IMR-90 (cell line): ENCODE measurements around the gene RBKS. TPM values are rescaled to one million over a fixed set of nuclear protein-coding genes. Genes with fewer than 3 reads are reported as not detected.

Experiments used
- ATAC-seq: fragments of 200-7000 bp; cut with Tn5 transposase; 2 replicates; pipeline ENCODE4 v1.9.1; 2020; ENCODE audit warnings: low read depth, mild to moderate bottlenecking, moderate library complexity
- BruUV-seq: library from RNA; stranded (reverse); fragments of 400-500 nt; replicated peaks from 2 replicates; lab custom pipeline; 2021; lab: Mats Ljungman, UMichigan
- CTCF ChIA-PET: fragments of 300-600 bp; formaldehyde crosslinking; extraction: SDS; loops from one replicate; lab custom pipeline; 2021; ENCODE audit warnings: antibody characterized with exemption; lab: Yijun Ruan, JAX
- POLR2A ChIA-PET: fragments of 300-600 bp; sonication (Branson Sonifier 250); formaldehyde crosslinking; loops from one replicate; lab custom pipeline; 2022; ENCODE audit warnings: antibody characterized with exemption; ENCODE audit not compliant: unreplicated experiment; lab: Charles Lee
- DNase-seq: peaks from one replicate; pipeline ENCODE4 v3.0.0; 2013
- H2AFZ ChIP-seq: replicated peaks from 2 replicates; pipeline ENCODE3; 2013; ENCODE audit warnings: low read length, mild to moderate bottlenecking; ENCODE audit not compliant: poor library complexity
- H2AK5ac ChIP-seq: 2 replicates; pipeline ENCODE4 v1.6.1; 2013; ENCODE audit warnings: low read depth, low read length, inconsistent platforms
- H2AK9ac ChIP-seq: replicated peaks from 2 replicates; pipeline ENCODE3; 2013; ENCODE audit warnings: mild to moderate bottlenecking, low read depth, low read length, moderate library complexity; ENCODE audit not compliant: poor library complexity
- H2BK120ac ChIP-seq: 2 replicates; pipeline ENCODE4 v1.6.1; 2013; ENCODE audit warnings: low read depth, low read length, inconsistent platforms
- H2BK15ac ChIP-seq: 3 replicates; pipeline ENCODE4 v1.6.1; 2013; ENCODE audit warnings: low read depth, low read length, inconsistent platforms
- H2BK20ac ChIP-seq: 2 replicates; pipeline ENCODE4 v1.6.1; 2013; ENCODE audit warnings: low read depth, mild to moderate bottlenecking, inconsistent platforms, low read length, moderate library complexity
- H2BK5ac ChIP-seq: 2 replicates; pipeline ENCODE4 v1.6.1; 2013; ENCODE audit warnings: mild to moderate bottlenecking, low read depth, low read length, inconsistent platforms; ENCODE audit not compliant: poor library complexity, severe bottlenecking
- H3K14ac ChIP-seq: replicated peaks from 2 replicates; pipeline ENCODE4 v1.6.1; 2013; ENCODE audit warnings: low read depth, low read length, inconsistent platforms
- H3K18ac ChIP-seq: 2 replicates; pipeline ENCODE4 v1.6.1; 2013; ENCODE audit warnings: low read depth, low read length, control low read depth
- H3K23ac ChIP-seq: 2 replicates; pipeline ENCODE4 v1.6.1; 2013; ENCODE audit warnings: low read depth, low read length, inconsistent platforms
- H3K27ac ChIP-seq: 2 replicates; pipeline ENCODE4 v1.5.1; 2013; ENCODE audit warnings: mild to moderate bottlenecking, control low read depth, low read length; ENCODE audit not compliant: insufficient read depth
- H3K27me3 ChIP-seq: 2 replicates; pipeline ENCODE4 v1.6.1; 2013; ENCODE audit warnings: low read length; ENCODE audit not compliant: control insufficient read depth, insufficient read depth
- H3K36me3 ChIP-seq: 2 replicates; pipeline ENCODE4 v1.6.1; 2013; ENCODE audit warnings: low read length, mixed read lengths; ENCODE audit not compliant: control insufficient read depth, insufficient read depth
- H3K4ac ChIP-seq: 2 replicates; pipeline ENCODE4 v1.6.1; 2013; ENCODE audit warnings: low read depth, low read length, inconsistent platforms
- H3K4me1 ChIP-seq: 2 replicates; pipeline ENCODE4 v1.6.1; 2013; ENCODE audit warnings: low read length, mixed read lengths; ENCODE audit not compliant: control insufficient read depth, insufficient read depth
- H3K4me2 ChIP-seq: 2 replicates; pipeline ENCODE4 v1.6.1; 2013; ENCODE audit warnings: low read depth, mild to moderate bottlenecking, control low read depth, low read length, moderate library complexity
- H3K4me3 ChIP-seq: 2 replicates; pipeline ENCODE4 v1.5.1; 2013; ENCODE audit warnings: low read depth, mild to moderate bottlenecking, control low read depth, low read length, moderate library complexity; ENCODE audit not compliant: insufficient read depth
- H3K56ac ChIP-seq: 2 replicates; pipeline ENCODE4 v1.6.1; 2013; ENCODE audit warnings: low read length, inconsistent platforms; ENCODE audit not compliant: insufficient read depth; ENCODE audit errors: extremely low read depth
- H3K79me1 ChIP-seq, 2 experiments: 2 replicates each; pipeline ENCODE4 v1.6.1; 2013; ENCODE audit warnings: low read length in 2 of 2, inconsistent platforms in 1 of 2, low read depth in 1 of 2
- H3K9ac ChIP-seq: 2 replicates; pipeline ENCODE4 v1.6.1; 2013; ENCODE audit warnings: low read depth, low read length, control low read depth
- H3K9me1 ChIP-seq: 2 replicates; pipeline ENCODE4 v1.6.1; 2013; ENCODE audit warnings: low read length, inconsistent platforms; ENCODE audit not compliant: insufficient read depth
- H3K9me3 ChIP-seq: 2 replicates; pipeline ENCODE4 v1.6.1; 2013; ENCODE audit warnings: low read length; ENCODE audit not compliant: control insufficient read depth, insufficient read depth
- H4K20me1 ChIP-seq: 2 replicates; pipeline ENCODE4 v1.6.1; 2013; ENCODE audit warnings: low read length, inconsistent platforms; ENCODE audit not compliant: insufficient read depth
- H4K5ac ChIP-seq: 2 replicates; pipeline ENCODE4 v1.6.1; 2013; ENCODE audit warnings: mild to moderate bottlenecking, low read depth, low read length, control low read depth
- H4K8ac ChIP-seq, 2 experiments: 2 replicates each; pipeline ENCODE4 v1.6.1; 2013; ENCODE audit warnings: low read depth in 2 of 2, low read length in 2 of 2, control low read depth in 1 of 2, inconsistent platforms in 1 of 2
- H4K91ac ChIP-seq: 2 replicates; pipeline ENCODE4 v1.6.1; 2013; ENCODE audit warnings: low read depth, low read length, inconsistent platforms; ENCODE audit not compliant: insufficient read depth
- BHLHE40 ChIP-seq: fragments of 150-350 bp; IDR thresholded peaks from 2 replicates; pipeline ENCODE4 v1.6.1; 2016; ENCODE audit warnings: mild to moderate bottlenecking, low read depth, low read length
- CEBPB ChIP-seq: IDR thresholded peaks from 2 replicates; pipeline ENCODE4 v1.6.1; 2012; ENCODE audit warnings: low read depth, low read length, improper control_type of control experiment
- CHD1 ChIP-seq: IDR thresholded peaks from 2 replicates; pipeline ENCODE4 v1.6.1; 2012; ENCODE audit warnings: low read depth, low read length, improper control_type of control experiment
- ELK1 ChIP-seq: fragments of 150-350 bp; IDR thresholded peaks from 2 replicates; pipeline ENCODE4 v1.6.1; 2016; ENCODE audit warnings: low read depth, mild to moderate bottlenecking, low read length, moderate library complexity, borderline replicate concordance
- FOS ChIP-seq: fragments of 150-350 bp; IDR thresholded peaks from 2 replicates; pipeline ENCODE4 v1.6.1; 2016; ENCODE audit warnings: low read depth, low read length
- MAFK ChIP-seq: IDR thresholded peaks from 2 replicates; pipeline ENCODE4 v1.6.1; 2012; ENCODE audit warnings: low read depth, low read length, improper control_type of control experiment
- MAZ ChIP-seq: IDR thresholded peaks from 2 replicates; pipeline ENCODE4 v1.6.1; 2012; ENCODE audit warnings: low read depth, mild to moderate bottlenecking, low read length, improper control_type of control experiment, moderate library complexity, borderline replicate concordance
- MXI1 ChIP-seq: IDR thresholded peaks from 2 replicates; pipeline ENCODE4 v1.6.1; 2012; ENCODE audit warnings: low read depth, mild to moderate bottlenecking, low read length, moderate library complexity, borderline replicate concordance
- NFE2L2 ChIP-seq: fragments of 150-350 bp; IDR thresholded peaks from 2 replicates; pipeline ENCODE4 v1.6.1; 2016; ENCODE audit warnings: low read depth, mild to moderate bottlenecking, low read length
- POLR2A ChIP-seq: IDR thresholded peaks from 2 replicates; pipeline ENCODE4 v1.6.1; 2012; ENCODE audit warnings: mild to moderate bottlenecking, low read depth, low read length
- RAD21 ChIP-seq: IDR thresholded peaks from 2 replicates; pipeline ENCODE4 v1.6.1; 2012; ENCODE audit warnings: low read length, improper control_type of control experiment
- RCOR1 ChIP-seq: IDR thresholded peaks from 2 replicates; pipeline ENCODE4 v1.6.1; 2012; ENCODE audit warnings: mild to moderate bottlenecking, low read length, improper control_type of control experiment; ENCODE audit not compliant: insufficient replicate concordance
- RFX5 ChIP-seq: IDR thresholded peaks from 2 replicates; pipeline ENCODE4 v1.8.0; 2012; ENCODE audit warnings: low read depth, mild to moderate bottlenecking, low read length, moderate library complexity
- SMC3 ChIP-seq: fragments of 150-350 bp; IDR thresholded peaks from 2 replicates; pipeline ENCODE4 v1.6.1; 2016; ENCODE audit warnings: low read depth, mild to moderate bottlenecking, antibody characterized with exemption, low read length, moderate library complexity
- USF2 ChIP-seq: fragments of 150-350 bp; IDR thresholded peaks from 2 replicates; pipeline ENCODE4 v1.6.1; 2017; ENCODE audit warnings: mild to moderate bottlenecking, antibody characterized with exemption, low read length, low read depth
- WGBS, 2 experiments: methylation state at CpG; one replicate each; pipeline versions ENCODE4 v1.1.5 to v1.1.7; 2013; ENCODE audit warnings: missing lambda C conversion rate in 2 of 2; ENCODE audit not compliant: insufficient read length in 1 of 2; ENCODE audit errors: extremely low coverage in 2 of 2; 5-methylcytosine and 5-hydroxymethylcytosine counted together
- dilution Hi-C: fragments of 300-500 bp; cut with HindIII; formaldehyde crosslinking; loops from one replicate; pipeline ENCODE4 v1.14.3; 2018; ENCODE audit warnings: low sequenced_read_pairs; ENCODE audit not compliant: unreplicated experiment
- in situ Hi-C: fragments of 300-500 bp; cut with MboI; formaldehyde crosslinking; loops from 3 replicates; pipeline ENCODE4 v1.14.3; 2019; ENCODE audit warnings: low sequenced_read_pairs, inconsistent platforms, mixed read lengths
- intact Hi-C: fragments of 100-400 bp; cut with micrococcal nuclease; formaldehyde crosslinking; loops from 2 replicates; pipeline ENCODE4 v1.10.0; 2022
- polyA plus RNA-seq, 3 experiments: library from polyadenylated mRNA; depleted of rRNA; stranded (reverse); fragments of >200 nt; gene quantifications; 2 replicates each; pipeline ENCODE4 v1.2.3, GENCODE V29; 2012; ENCODE audit warnings: low replicate concordance in 1 of 3
- total RNA-seq: library from RNA; depleted of rRNA; stranded (reverse); fragments of >200 nt; gene quantifications from 2 replicates; pipeline ENCODE4 v1.2.3, GENCODE V29; 2012
- TF ChIP-seq, protein P1 (sequence below): conservative IDR thresholded peaks from 2 replicates; pipeline ENCODE4 v1.5.1; 2012; ENCODE audit warnings: mild to moderate bottlenecking, low read depth, low read length, improper control_type of control experiment

The RBKS gene
- total and polyA plus RNA-seq, 2 of the 4 experiments (the other 2 are of a cell fraction): 1.1 to 1.4 TPM

- no peak overlapping the region for H2AK9ac ChIP-seq
- no peak overlapping the region for H3K14ac ChIP-seq
- CTCF ChIA-PET: no interaction called here
- ATAC-seq (no peak), DNase-seq (no peak)
- intact Hi-C loops: no loop called here
- H4K8ac ChIP-seq: no peak overlapping the region
- H3K9me1 ChIP-seq: peaks cover 2% of the 10 kb centered on the region; the same call in 1 of the 2 replicates
- TF ChIP-seq BHLHE40: no peak
- TF ChIP-seq CEBPB: no peak
- TF ChIP-seq NFE2L2: no peak
- TF ChIP-seq RCOR1: no peak
- no peak for TF ChIP-seq RFX5
- TF ChIP-seq, protein P1, sequence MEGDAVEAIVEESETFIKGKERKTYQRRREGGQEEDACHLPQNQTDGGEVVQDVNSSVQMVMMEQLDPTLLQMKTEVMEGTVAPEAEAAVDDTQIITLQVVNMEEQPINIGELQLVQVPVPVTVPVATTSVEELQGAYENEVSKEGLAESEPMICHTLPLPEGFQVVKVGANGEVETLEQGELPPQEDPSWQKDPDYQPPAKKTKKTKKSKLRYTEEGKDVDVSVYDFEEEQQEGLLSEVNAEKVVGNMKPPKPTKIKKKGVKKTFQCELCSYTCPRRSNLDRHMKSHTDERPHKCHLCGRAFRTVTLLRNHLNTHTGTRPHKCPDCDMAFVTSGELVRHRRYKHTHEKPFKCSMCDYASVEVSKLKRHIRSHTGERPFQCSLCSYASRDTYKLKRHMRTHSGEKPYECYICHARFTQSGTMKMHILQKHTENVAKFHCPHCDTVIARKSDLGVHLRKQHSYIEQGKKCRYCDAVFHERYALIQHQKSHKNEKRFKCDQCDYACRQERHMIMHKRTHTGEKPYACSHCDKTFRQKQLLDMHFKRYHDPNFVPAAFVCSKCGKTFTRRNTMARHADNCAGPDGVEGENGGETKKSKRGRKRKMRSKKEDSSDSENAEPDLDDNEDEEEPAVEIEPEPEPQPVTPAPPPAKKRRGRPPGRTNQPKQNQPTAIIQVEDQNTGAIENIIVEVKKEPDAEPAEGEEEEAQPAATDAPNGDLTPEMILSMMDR: no peak
- no peak for TF ChIP-seq POLR2A
- TF ChIP-seq MAZ: no peak
- TF ChIP-seq MAFK: no peak
- TF ChIP-seq SMC3: no peak
- no peak for TF ChIP-seq ELK1
- no peak for TF ChIP-seq FOS
- TF ChIP-seq RAD21: no peak
- no peak for TF ChIP-seq CHD1
- TF ChIP-seq USF2: no peak
- no peak for TF ChIP-seq MXI1
- no peak overlapping the region for H3K18ac ChIP-seq
- dilution Hi-C loops: no loop called here
- no peak overlapping the region for H3K27ac ChIP-seq
- no peak overlapping the region for H3K23ac ChIP-seq
- no peaks in the 10 kb centered on the region for H3K36me3 ChIP-seq
- H3K9ac ChIP-seq: no peak overlapping the region
- no peaks in the 10 kb centered on the region; the same call in none of the 2 replicates for H3K4me1 ChIP-seq
- POLR2A ChIA-PET: interaction anchor here (0.6 kb wide), 1 partner anchor 10 kb away, joined by 3 read pairs; no protein-coding TSS in a partner anchor
- no peaks in the 10 kb centered on the region for H4K20me1 ChIP-seq
- no peaks in the 10 kb centered on the region for H3K79me1 ChIP-seq
- no TSS peak for BruUV-seq
- in situ Hi-C loops: no loop called here
- no peak overlapping the region for H2BK20ac ChIP-seq
- no peak overlapping the region for H3K56ac ChIP-seq
- H2BK15ac ChIP-seq: no peak overlapping the region
- no peak overlapping the region for H3K4me2 ChIP-seq
- H2BK5ac ChIP-seq: no peak overlapping the region
- peaks cover 4% of the 10 kb centered on the region; the same call in 1 of the 2 replicates for H3K9me3 ChIP-seq
- no peaks in the 10 kb centered on the region for H3K27me3 ChIP-seq
- no peak overlapping the region for H3K4me3 ChIP-seq
- no peak overlapping the region for H2BK120ac ChIP-seq
- H2AFZ ChIP-seq: no peak overlapping the region
- H2AK5ac ChIP-seq: no peak overlapping the region
- no peak overlapping the region for H4K91ac ChIP-seq
- no CpG with 5 or more reads among the region's 3 CpGs for whole genome bisulfite sequencing, 2 experiments
- no peak overlapping the region for H3K4ac ChIP-seq
- no peak overlapping the region for H4K5ac ChIP-seq
Observed at GRCh38 chr2:27829791-27830190, 60.4 kb downstream of the RBKS start.
